Measurements from ENCODE around the gene SYNE4.

- TF ChIP-seq CTCF (IDR thresholded peaks at IDR 0.05; ENCODE audit: low read depth, low read length) (no peak), MYC (IDR thresholded peaks at IDR 0.05; ENCODE audit: low read depth, low read length) (no peak)
Measured at GRCh38 chr19:36049080-36049698, 40.6 kb upstream of the SYNE4 start.

Measured in NB4 (cell line).